Vagina (tissue), 2 donors: ENCODE measurements around the gene DENND1A. TPM values are rescaled to one million over a fixed set of nuclear protein-coding genes. Genes with fewer than 3 reads are reported as not detected.

ENCODE experiments used
- DNase-seq, 2 donors: peaks; one replicate each; pipeline ENCODE4 v3.0.0-alpha.2; 2017; ENCODE audit errors: extremely low spot score in 2 of 2
- H3K27ac ChIP-seq: fragments of 200-600 bp; sonication (generic); one replicate; pipeline ENCODE4 v1.5.1; 2019
- H3K27me3 ChIP-seq: fragments of 200-600 bp; sonication (generic); one replicate; pipeline ENCODE4 v1.5.1; 2019
- H3K36me3 ChIP-seq, 2 donors: fragments of 200-600 bp; sonication (generic); one replicate each; pipeline ENCODE4 v1.5.1; 2017 to 2019
- H3K4me1 ChIP-seq: fragments of 200-600 bp; sonication (generic); one replicate; pipeline ENCODE4 v1.5.1; 2019
- H3K4me3 ChIP-seq, 2 donors: fragments of 200-600 bp; sonication (generic); 1 replicate in 1 of 2; 2 replicates in 1 of 2; pipeline ENCODE4 v1.5.1; 2016 to 2019
- H3K9me3 ChIP-seq: fragments of 200-600 bp; sonication (generic); one replicate; pipeline ENCODE4 v1.5.1; 2019
- POLR2A ChIP-seq, 2 donors: fragments of 450-650 bp; IDR thresholded peaks; one replicate each; pipeline ENCODE4 v1.6.1; 2017; ENCODE audit warnings: antibody characterized with exemption in 2 of 2, mild to moderate bottlenecking in 2 of 2, moderate library complexity in 2 of 2
- POLR2AphosphoS5 ChIP-seq, 2 donors: sonication (generic); formaldehyde crosslinking; IDR thresholded peaks; one replicate each; pipeline ENCODE4 v1.9.0; 2017; ENCODE audit warnings: antibody characterized with exemption in 2 of 2, mild to moderate bottlenecking in 2 of 2, low read depth in 1 of 2; ENCODE audit not compliant: insufficient read depth in 1 of 2
- intact Hi-C: fragments of 100-400 bp; cut with DNase I; formaldehyde crosslinking; loops from one replicate; pipeline ENCODE4 v1.15.1; 2023
- total RNA-seq: library from RNA; depleted of rRNA; stranded (reverse); fragments of >200 nt; gene quantifications from one replicate; pipeline ENCODE4 v1.2.3, GENCODE V29; 2016
- TF ChIP-seq, protein P1 (sequence below), 3 experiments: fragments of 450-650 bp in 2 of 3; fragments of 200-600 bp in 1 of 3; sonication (generic) in 1 of 3; IDR thresholded peaks; one replicate each; pipeline ENCODE4 v1.5.1; 2017 to 2019; ENCODE audit warnings: antibody characterized with exemption in 3 of 3, mild to moderate bottlenecking in 2 of 3, moderate library complexity in 2 of 3

Gene DENND1A
- total RNA-seq, 1 donor from 2014 or later: 20.4 TPM

DNA sequence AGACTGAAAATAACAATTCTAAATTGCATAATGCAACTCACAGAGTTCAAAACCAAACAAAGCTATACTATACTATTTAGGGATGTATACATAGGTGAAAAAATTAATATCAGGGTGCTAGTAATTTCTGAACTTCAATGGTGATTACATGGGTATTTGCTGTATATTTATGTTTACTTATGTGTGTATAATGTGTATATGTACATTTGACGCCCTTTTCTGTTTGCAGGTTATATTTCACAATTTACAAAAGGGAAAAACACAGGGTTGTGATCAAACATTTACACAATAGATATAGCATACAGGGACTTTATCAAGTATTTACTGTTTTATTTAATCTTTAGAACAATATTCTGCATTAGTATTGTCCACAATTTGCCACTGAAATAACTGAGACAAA is 184.0 kb downstream of the DENND1A start:
- H3K4me3 ChIP-seq: no peak overlapping the region
- no peak overlapping the region for H3K27ac ChIP-seq
- no peaks in the 10 kb centered on the region for H3K27me3 ChIP-seq
- peaks cover 22% of the 10 kb centered on the region for H3K4me1 ChIP-seq
- intact Hi-C loops: no loop called here
- TF ChIP-seq POLR2AphosphoS5 (IDR thresholded peaks at IDR 0.05; ENCODE audit: insufficient read depth in 1 of 2, low read depth in 1 of 2): no peak
- TF ChIP-seq, protein P1, sequence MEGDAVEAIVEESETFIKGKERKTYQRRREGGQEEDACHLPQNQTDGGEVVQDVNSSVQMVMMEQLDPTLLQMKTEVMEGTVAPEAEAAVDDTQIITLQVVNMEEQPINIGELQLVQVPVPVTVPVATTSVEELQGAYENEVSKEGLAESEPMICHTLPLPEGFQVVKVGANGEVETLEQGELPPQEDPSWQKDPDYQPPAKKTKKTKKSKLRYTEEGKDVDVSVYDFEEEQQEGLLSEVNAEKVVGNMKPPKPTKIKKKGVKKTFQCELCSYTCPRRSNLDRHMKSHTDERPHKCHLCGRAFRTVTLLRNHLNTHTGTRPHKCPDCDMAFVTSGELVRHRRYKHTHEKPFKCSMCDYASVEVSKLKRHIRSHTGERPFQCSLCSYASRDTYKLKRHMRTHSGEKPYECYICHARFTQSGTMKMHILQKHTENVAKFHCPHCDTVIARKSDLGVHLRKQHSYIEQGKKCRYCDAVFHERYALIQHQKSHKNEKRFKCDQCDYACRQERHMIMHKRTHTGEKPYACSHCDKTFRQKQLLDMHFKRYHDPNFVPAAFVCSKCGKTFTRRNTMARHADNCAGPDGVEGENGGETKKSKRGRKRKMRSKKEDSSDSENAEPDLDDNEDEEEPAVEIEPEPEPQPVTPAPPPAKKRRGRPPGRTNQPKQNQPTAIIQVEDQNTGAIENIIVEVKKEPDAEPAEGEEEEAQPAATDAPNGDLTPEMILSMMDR (IDR thresholded peaks at IDR 0.05): no peak
- no peak for TF ChIP-seq POLR2A (IDR thresholded peaks at IDR 0.05)
- no peaks in the 10 kb centered on the region for H3K36me3 ChIP-seq
- no peak for DNase-seq
- H3K9me3 ChIP-seq: no peaks in the 10 kb centered on the region

DNA sequence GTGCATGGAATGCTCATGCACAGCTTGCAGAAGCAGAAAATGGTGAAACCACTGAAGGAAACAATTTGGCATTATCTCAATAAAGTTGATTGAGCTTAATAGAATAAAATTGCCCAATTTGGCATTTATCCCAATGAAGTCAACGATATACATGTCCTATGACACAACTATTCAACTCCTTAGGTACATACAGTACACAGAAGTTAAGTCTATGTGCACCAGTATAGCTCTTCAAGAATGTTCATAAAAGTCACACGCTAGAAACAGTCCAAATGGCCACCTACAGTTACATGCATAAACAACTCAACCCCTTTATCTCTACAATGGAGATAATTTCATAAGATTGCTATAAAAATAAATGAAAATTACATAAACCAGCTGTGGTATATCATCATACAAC is 184.5 kb downstream of the DENND1A start:
- intact Hi-C loops: no loop called here
- no peak overlapping the region for H3K27ac ChIP-seq
- no peaks in the 10 kb centered on the region for H3K9me3 ChIP-seq
- H3K36me3 ChIP-seq: no peaks in the 10 kb centered on the region
- no peak overlapping the region for H3K4me3 ChIP-seq
- peaks cover 22% of the 10 kb centered on the region for H3K4me1 ChIP-seq
- DNase-seq: no peak
- TF ChIP-seq POLR2A (IDR thresholded peaks at IDR 0.05): no peak
- TF ChIP-seq, protein P1 (IDR thresholded peaks at IDR 0.05): no peak
- no peak for TF ChIP-seq POLR2AphosphoS5 (IDR thresholded peaks at IDR 0.05; ENCODE audit: insufficient read depth in 1 of 2, low read depth in 1 of 2)
- no peaks in the 10 kb centered on the region for H3K27me3 ChIP-seq

DNA sequence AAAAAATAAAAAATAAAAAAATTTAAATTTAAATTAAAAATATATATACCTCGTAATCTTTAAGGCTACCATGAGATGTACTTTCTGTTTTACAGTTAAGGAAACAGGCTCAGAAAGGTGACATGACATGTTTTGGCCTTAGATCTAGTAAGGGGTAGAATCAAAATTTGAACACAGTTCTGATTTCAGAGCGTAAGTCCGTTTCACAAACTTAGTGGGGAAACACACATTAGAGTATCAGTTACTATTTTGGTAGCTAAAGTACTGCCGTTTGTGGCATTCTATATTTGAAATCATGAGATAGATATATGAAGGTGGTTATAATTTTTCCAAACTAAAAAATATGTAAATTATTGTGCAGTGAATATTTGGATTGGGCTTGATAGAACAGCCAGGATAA is 186.2 kb downstream of the DENND1A start:
- Histone ChIP-seq H3K4me1 (peaks cover 22% of the 10 kb centered on the region), H3K9me3 (no peaks in the 10 kb centered on the region), H3K27me3 (no peaks in the 10 kb centered on the region), H3K27ac (no peak overlapping the region), H3K36me3 (no peaks in the 10 kb centered on the region), H3K4me3 (no peak overlapping the region)
- intact Hi-C loops: no loop called here
- TF ChIP-seq POLR2AphosphoS5 (IDR thresholded peaks at IDR 0.05; ENCODE audit: insufficient read depth in 1 of 2, low read depth in 1 of 2): no peak
- TF ChIP-seq, protein P1 (IDR thresholded peaks at IDR 0.05): no peak
- no peak for TF ChIP-seq POLR2A (IDR thresholded peaks at IDR 0.05)
- DNase-seq: no peak

DNA sequence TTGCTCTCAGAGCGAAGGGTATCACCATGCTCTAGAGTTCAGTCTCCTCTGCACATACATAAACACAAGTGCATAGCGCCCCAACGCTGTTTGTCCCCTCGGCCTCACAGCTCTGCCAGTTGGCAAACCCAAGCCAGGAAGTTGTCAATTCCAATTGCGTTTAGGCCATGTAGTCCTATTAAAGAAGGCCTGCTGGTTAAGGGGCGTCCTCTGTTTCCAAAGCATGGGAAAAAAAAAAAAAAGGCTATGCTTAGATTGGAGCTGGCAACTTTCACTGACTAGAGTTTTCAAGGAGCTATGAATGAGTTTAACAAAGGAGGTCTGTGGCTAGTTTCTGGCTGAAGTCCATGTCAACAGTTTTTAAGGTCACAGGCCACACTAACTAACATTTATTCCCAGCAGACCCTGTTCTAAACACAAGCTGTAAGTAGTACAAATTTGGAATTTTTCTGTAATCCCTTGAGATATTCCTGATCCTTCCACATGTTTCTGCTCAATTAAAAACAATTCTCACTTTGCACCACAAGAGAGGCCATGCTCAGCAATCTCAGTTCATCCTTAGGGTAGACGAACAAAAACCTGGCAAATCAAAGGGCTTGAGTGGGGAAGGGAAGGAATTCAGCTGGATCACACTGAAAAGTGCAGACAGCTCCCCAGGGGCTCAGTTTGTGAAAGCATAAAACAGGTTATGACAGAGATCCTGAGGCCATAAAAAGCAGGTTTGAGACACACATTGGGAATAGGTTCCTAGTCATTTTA is 187.7 kb downstream of the DENND1A start:
- H3K27ac ChIP-seq: no peak overlapping the region
- no peak for DNase-seq
- peaks cover 22% of the 10 kb centered on the region for H3K4me1 ChIP-seq
- H3K4me3 ChIP-seq: no peak overlapping the region
- TF ChIP-seq POLR2AphosphoS5 (IDR thresholded peaks at IDR 0.05; ENCODE audit: insufficient read depth in 1 of 2, low read depth in 1 of 2): no peak
- TF ChIP-seq POLR2A (IDR thresholded peaks at IDR 0.05): no peak
- TF ChIP-seq, protein P1 (IDR thresholded peaks at IDR 0.05): no peak
- H3K9me3 ChIP-seq: no peaks in the 10 kb centered on the region
- intact Hi-C loops: no loop called here
- no peaks in the 10 kb centered on the region for H3K27me3 ChIP-seq
- no peaks in the 10 kb centered on the region for H3K36me3 ChIP-seq

DNA sequence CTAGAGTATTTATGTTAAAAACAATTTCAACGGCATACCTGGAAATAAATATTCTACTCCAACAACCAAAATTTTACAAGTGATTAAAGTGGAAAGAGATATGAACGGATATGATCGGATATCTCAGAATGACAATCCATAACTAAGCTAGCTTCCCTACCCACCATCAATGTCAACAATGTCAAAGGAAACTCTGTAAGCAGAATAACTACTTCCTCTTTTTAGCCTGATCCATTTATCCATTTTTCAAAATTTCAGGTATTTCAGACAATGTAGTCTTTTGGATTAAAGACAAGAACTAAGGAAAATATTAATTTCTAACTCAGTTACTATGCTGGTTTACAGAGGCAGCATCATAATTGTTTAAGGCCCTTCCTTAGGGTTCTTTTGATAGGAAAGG is 188.7 kb downstream of the DENND1A start:
- no peak for DNase-seq
- Histone ChIP-seq H3K4me3 (no peak overlapping the region), H3K4me1 (peaks cover 22% of the 10 kb centered on the region), H3K27me3 (no peaks in the 10 kb centered on the region), H3K9me3 (no peaks in the 10 kb centered on the region), H3K36me3 (no peaks in the 10 kb centered on the region), H3K27ac (no peak overlapping the region)
- intact Hi-C loops: no loop called here
- TF ChIP-seq POLR2A (IDR thresholded peaks at IDR 0.05): no peak
- no peak for TF ChIP-seq POLR2AphosphoS5 (IDR thresholded peaks at IDR 0.05; ENCODE audit: insufficient read depth in 1 of 2, low read depth in 1 of 2)
- TF ChIP-seq, protein P1 (IDR thresholded peaks at IDR 0.05): no peak
